SK-N-SH treated with all-trans-retinoic acid at 6 μM for 48 hours (cell line): ENCODE measurements around the gene CDC14B.

Source experiments
- ATAC-seq: fragments of 200-7000 bp; cut with Tn5 transposase; 3 replicates; pipeline ENCODE4 v1.9.1; 2020; ENCODE audit warnings: mild to moderate bottlenecking, moderate library complexity
- ARNTL ChIP-seq: fragments of 450-650 bp; formaldehyde crosslinking; IDR thresholded peaks from 2 replicates; pipeline ENCODE4 v1.5.0; 2020; ENCODE audit warnings: low read depth, mild to moderate bottlenecking, moderate library complexity, borderline replicate concordance
- BACH2 ChIP-seq: fragments of 250-450 bp; sonication (Bioruptor Pico); IDR thresholded peaks from 2 replicates; pipeline ENCODE4 v1.9.0; 2021; ENCODE audit warnings: mild to moderate bottlenecking, borderline replicate concordance
- CREB5 ChIP-seq: fragments of 250-450 bp; sonication (Bioruptor Pico); IDR thresholded peaks from 2 replicates; pipeline ENCODE4 v1.5.1; 2020; ENCODE audit warnings: low read depth, mild to moderate bottlenecking, moderate library complexity
- CSDC2 ChIP-seq: fragments of 250-450 bp; sonication (Bioruptor Pico); IDR thresholded peaks from 2 replicates; pipeline ENCODE4 v1.5.0; 2020; ENCODE audit warnings: mild to moderate bottlenecking, moderate library complexity
- CSRNP3 ChIP-seq: fragments of 250-450 bp; sonication (Bioruptor Pico); IDR thresholded peaks from 2 replicates; pipeline ENCODE4 v1.5.1; 2021; ENCODE audit warnings: mild to moderate bottlenecking, moderate library complexity
- ESRRG ChIP-seq: fragments of 250-450 bp; sonication (Bioruptor Pico); IDR thresholded peaks from 2 replicates; pipeline ENCODE4 v1.6.1; 2021; ENCODE audit warnings: mild to moderate bottlenecking
- GLIS3 ChIP-seq: fragments of 250-450 bp; sonication (Bioruptor Pico); IDR thresholded peaks from 2 replicates; pipeline ENCODE4 v1.5.0; 2020; ENCODE audit warnings: mild to moderate bottlenecking, moderate library complexity
- ISL1 ChIP-seq: fragments of 250-450 bp; sonication (Bioruptor Pico); IDR thresholded peaks from 2 replicates; pipeline ENCODE4 v2.1.2; 2022; ENCODE audit warnings: mild to moderate bottlenecking, moderate library complexity
- OSR1 ChIP-seq: fragments of 250-450 bp; sonication (Bioruptor Pico); IDR thresholded peaks from 2 replicates; pipeline ENCODE4 v1.8.0; 2022; ENCODE audit warnings: moderate library complexity, mild to moderate bottlenecking, inconsistent platforms
- PATZ1 ChIP-seq: fragments of 250-450 bp; sonication (Bioruptor Pico); IDR thresholded peaks from 2 replicates; pipeline ENCODE4 v1.8.0; 2020; ENCODE audit warnings: mild to moderate bottlenecking, moderate library complexity, borderline replicate concordance
- POU6F1 ChIP-seq: fragments of 250-450 bp; sonication (Bioruptor Pico); IDR thresholded peaks from 2 replicates; pipeline ENCODE4 v1.8.0; 2021; ENCODE audit warnings: low read depth, mild to moderate bottlenecking, moderate library complexity, borderline replicate concordance
- PPARA ChIP-seq: fragments of 250-450 bp; sonication (Bioruptor Pico); IDR thresholded peaks from 2 replicates; pipeline ENCODE4 v1.5.0; 2020; ENCODE audit warnings: mild to moderate bottlenecking, borderline replicate concordance
- RARB ChIP-seq: fragments of 250-450 bp; sonication (Bioruptor Pico); IDR thresholded peaks from 2 replicates; pipeline ENCODE4 v1.8.0; 2021; ENCODE audit warnings: mild to moderate bottlenecking, moderate library complexity
- SNAI2 ChIP-seq: fragments of 250-450 bp; sonication (Bioruptor Pico); IDR thresholded peaks from 2 replicates; pipeline ENCODE4 v1.5.0; 2020; ENCODE audit warnings: mild to moderate bottlenecking, moderate library complexity
- TCF4 ChIP-seq: fragments of 250-450 bp; sonication (Bioruptor Pico); IDR thresholded peaks from 2 replicates; pipeline ENCODE4 v1.8.0; 2021; ENCODE audit warnings: mild to moderate bottlenecking, moderate library complexity, borderline replicate concordance
- TOX ChIP-seq: fragments of 250-450 bp; sonication (Bioruptor Pico); IDR thresholded peaks from 2 replicates; pipeline ENCODE4 v1.8.0; 2021; ENCODE audit warnings: mild to moderate bottlenecking, moderate library complexity, borderline replicate concordance
- ZC3H10 ChIP-seq: fragments of 250-450 bp; sonication (Bioruptor Pico); IDR thresholded peaks from 2 replicates; pipeline ENCODE4 v1.5.1; 2021; ENCODE audit warnings: mild to moderate bottlenecking, moderate library complexity
- ZFP3 ChIP-seq: fragments of 250-450 bp; sonication (Bioruptor Pico); IDR thresholded peaks from 2 replicates; pipeline ENCODE4 v1.5.0; 2020; ENCODE audit warnings: mild to moderate bottlenecking, moderate library complexity
- ZFP30 ChIP-seq: fragments of 450-650 bp; formaldehyde crosslinking; IDR thresholded peaks from 2 replicates; pipeline ENCODE4 v1.5.0; 2022; ENCODE audit warnings: mild to moderate bottlenecking, moderate library complexity
- ZNF565 ChIP-seq: fragments of 450-650 bp; formaldehyde crosslinking; conservative IDR thresholded peaks from 2 replicates; pipeline ENCODE4 v1.5.0; 2020; ENCODE audit warnings: low read depth, mild to moderate bottlenecking, moderate library complexity
- ZNF70 ChIP-seq: fragments of 450-650 bp; formaldehyde crosslinking; IDR thresholded peaks from 2 replicates; pipeline ENCODE4 v1.5.0; 2020; ENCODE audit warnings: mild to moderate bottlenecking, moderate library complexity
- ZNF8 ChIP-seq: fragments of 450-650 bp; formaldehyde crosslinking; IDR thresholded peaks from 2 replicates; pipeline ENCODE4 v1.5.0; 2020; ENCODE audit warnings: mild to moderate bottlenecking, moderate library complexity

CDC14B gene

GRCh38 chr9:96491880-96492525 lies 127.6 kb downstream of the CDC14B start:
- ATAC-seq: no peak
- no peak for TF ChIP-seq ZFP3 (CRISPR knock-in tag)
- TF ChIP-seq PPARA: no peak
- TF ChIP-seq SNAI2 (CRISPR knock-in tag): no peak
- TF ChIP-seq PATZ1 (CRISPR knock-in tag): no peak
- no peak for TF ChIP-seq ZC3H10 (CRISPR knock-in tag)
- no peak for TF ChIP-seq ZFP30 (CRISPR knock-in tag)
- no peak for TF ChIP-seq ARNTL (CRISPR knock-in tag)
- TF ChIP-seq TOX (CRISPR knock-in tag): no peak
- TF ChIP-seq ZNF565: no peak
- no peak for TF ChIP-seq ESRRG (CRISPR knock-in tag)
- TF ChIP-seq ISL1 (CRISPR knock-in tag): no peak
- TF ChIP-seq CREB5 (CRISPR knock-in tag): no peak
- TF ChIP-seq GLIS3: no peak

GRCh38 chr9:96491079-96491879 lies 128.4 kb downstream of the CDC14B start:
- no peak for TF ChIP-seq GLIS3
- no peak for TF ChIP-seq ESRRG (CRISPR knock-in tag)
- no peak for TF ChIP-seq ZNF70 (CRISPR knock-in tag)
- TF ChIP-seq CSDC2: no peak
- TF ChIP-seq ZNF8 (CRISPR knock-in tag): no peak
- no peak for TF ChIP-seq BACH2
- TF ChIP-seq ZFP30 (CRISPR knock-in tag): no peak
- TF ChIP-seq ZFP3 (CRISPR knock-in tag): no peak
- no peak for ATAC-seq

GRCh38 chr9:96490534-96491078 lies 129.0 kb downstream of the CDC14B start:
- TF ChIP-seq POU6F1 (CRISPR knock-in tag) (no peak), PPARA (no peak), ZNF70 (CRISPR knock-in tag) (no peak), BACH2 (no peak), ZNF565 (no peak)
- no peak for ATAC-seq

GRCh38 chr9:96489482-96489979 lies 130.1 kb downstream of the CDC14B start:
- no peak for ATAC-seq
- TF ChIP-seq SNAI2 (CRISPR knock-in tag) (no peak), TOX (CRISPR knock-in tag) (no peak), ZFP3 (CRISPR knock-in tag) (no peak), RARB (no peak), ARNTL (CRISPR knock-in tag) (no peak), OSR1 (CRISPR knock-in tag) (no peak), BACH2 (no peak), ESRRG (CRISPR knock-in tag) (no peak), PATZ1 (CRISPR knock-in tag) (no peak), CSDC2 (no peak), ZC3H10 (CRISPR knock-in tag) (no peak), PPARA (no peak), ZFP30 (CRISPR knock-in tag) (no peak), TCF4 (CRISPR knock-in tag) (no peak), CREB5 (CRISPR knock-in tag) (no peak), ZNF8 (CRISPR knock-in tag) (no peak), ZNF70 (CRISPR knock-in tag) (no peak), CSRNP3 (CRISPR knock-in tag) (no peak)
